ENCODE measurements around the gene LYVE1. TPM values are rescaled to one million over a fixed set of nuclear protein-coding genes. Genes with fewer than 3 reads are reported as not detected.

The LYVE1 gene
- total and polyA plus RNA-seq, 2 of the 13 experiments (the other 11 are each of a cell fraction or from before 2014, with no cell fraction given) = 1.2 to 1.4 TPM

- TF ChIP-seq SRSF1 (optimal IDR thresholded peaks at IDR 0.05; ENCODE audit: low read depth, low read length) (no peak), ZBTB38 (CRISPR knock-in tag; IDR thresholded peaks at IDR 0.05) (no peak), TGIF2 (CRISPR knock-in tag; IDR thresholded peaks at IDR 0.05) (no peak), ZFP62 (CRISPR knock-in tag; IDR thresholded peaks at IDR 0.05) (no peak), SAP130 (CRISPR knock-in tag; IDR thresholded peaks at IDR 0.05; ENCODE audit: low read depth) (no peak), ZNF761 (CRISPR knock-in tag; conservative IDR thresholded peaks at IDR 0.05) (no peak), FOXJ3 (CRISPR knock-in tag; IDR thresholded peaks at IDR 0.05; ENCODE audit: borderline replicate concordance) (no peak), ZNF710 (CRISPR knock-in tag; IDR thresholded peaks at IDR 0.05; ENCODE audit: borderline replicate concordance) (no peak), ZNF782 (CRISPR knock-in tag; IDR thresholded peaks at IDR 0.05; ENCODE audit: borderline replicate concordance) (no peak), ZNF281 (CRISPR knock-in tag; IDR thresholded peaks at IDR 0.05; ENCODE audit: borderline replicate concordance) (no peak)
Measured at GRCh38 chr11:10522921-10523320, 45.5 kb downstream of the LYVE1 start (continued).

Data from HepG2 (cell line).